Thyroid gland (tissue), 4 donors: ENCODE measurements around the gene OSBP. TPM values are rescaled to one million over a fixed set of nuclear protein-coding genes. Genes with fewer than 3 reads are reported as not detected.

Source experiments
- DNase-seq, 2 donors: peaks; one replicate each; pipeline ENCODE4 v3.0.0-alpha.2; 2019
- H3K27ac ChIP-seq, 3 donors: fragments of 200-600 bp; sonication (generic); 1 replicate in 2 of 3; 2 replicates in 1 of 3; pipeline ENCODE4 v1.5.1; 2016 to 2019; ENCODE audit warnings: mild to moderate bottlenecking in 1 of 3, moderate library complexity in 1 of 3
- H3K27me3 ChIP-seq: fragments of 200-600 bp; sonication (generic); one replicate; pipeline ENCODE4 v1.5.1; 2019
- H3K36me3 ChIP-seq, 2 donors: fragments of 200-600 bp; sonication (generic); one replicate each; pipeline ENCODE4 v1.5.1; 2016 to 2019
- H3K4me1 ChIP-seq, 2 donors: fragments of 200-600 bp; sonication (generic); one replicate each; pipeline ENCODE4 v1.5.1; 2017 to 2019
- H3K4me3 ChIP-seq, 3 donors: fragments of 200-600 bp; sonication (generic); replicated peaks in 1 of 3; 1 replicate in 2 of 3; 2 replicates in 1 of 3; pipeline ENCODE4 v1.5.1; 2016; ENCODE audit warnings: mild to moderate bottlenecking in 1 of 3
- H3K9me3 ChIP-seq: fragments of 200-600 bp; sonication (generic); one replicate; pipeline ENCODE4 v1.5.1; 2017
- CTCF ChIP-seq, 6 experiments: fragments of 200-600 bp in 3 of 6; fragments of 450-650 bp in 3 of 6; sonication (generic) in 3 of 6; IDR thresholded peaks; one replicate each; pipeline ENCODE4 v1.5.1; 2016 to 2019; ENCODE audit warnings: antibody characterized with exemption in 6 of 6, mild to moderate bottlenecking in 2 of 6, inconsistent platforms in 1 of 6, moderate library complexity in 1 of 6
- POLR2A ChIP-seq, 2 donors: fragments of 450-650 bp; IDR thresholded peaks; one replicate each; pipeline ENCODE4 v1.6.1; 2017; ENCODE audit warnings: antibody characterized with exemption in 2 of 2, mild to moderate bottlenecking in 2 of 2, moderate library complexity in 1 of 2
- WGBS, 2 donors: methylation state at CpG; one replicate each; pipeline ENCODE4 v1.1.5; 2017; 5-methylcytosine and 5-hydroxymethylcytosine counted together
- intact Hi-C: fragments of 100-400 bp; cut with DNase I; formaldehyde crosslinking; loops from one replicate; pipeline ENCODE4 v1.15.1; 2023
- total RNA-seq, 4 donors: library from RNA; depleted of rRNA; stranded (reverse); fragments of >200 nt; gene quantifications; one replicate each; pipeline ENCODE4 v1.2.3, GENCODE V29; 2016

OSBP gene
- total RNA-seq, 4 donors from 2014 or later, result 47.3 to 59.6 (median 49.5) TPM

DNA sequence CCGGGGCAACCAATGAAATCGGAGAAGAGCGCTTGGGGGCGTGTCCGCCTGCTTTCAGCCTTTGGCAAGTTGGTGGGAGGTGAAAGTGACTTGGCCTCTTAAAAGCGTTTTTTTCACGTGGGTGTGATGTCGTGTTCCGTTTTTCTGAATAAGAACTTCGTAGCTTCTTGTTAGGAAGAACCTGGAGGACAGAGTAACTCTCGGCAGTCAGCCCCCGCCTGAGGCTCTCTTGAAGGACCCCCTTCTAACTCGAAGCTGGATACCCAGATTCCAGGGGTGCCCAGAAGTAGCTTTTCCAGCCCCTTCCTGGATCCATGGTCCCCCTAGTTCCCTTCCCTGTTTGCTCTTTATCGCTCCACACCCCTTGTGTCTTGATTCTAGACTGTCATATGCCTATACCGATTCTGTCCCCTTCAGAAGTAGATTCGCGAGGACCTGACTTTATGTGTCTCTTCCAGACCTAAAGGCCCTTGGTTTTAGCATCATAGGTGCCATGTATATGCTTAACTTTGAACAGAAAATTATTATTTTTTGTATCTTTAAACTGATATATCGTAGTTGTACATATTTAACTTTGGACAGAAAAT lies 915 bp upstream of the OSBP start:
- intact Hi-C loops, result loop anchor here (10.0 kb wide), 1 partner anchor 62 kb away; no protein-coding TSS in a partner anchor
- TF ChIP-seq POLR2A (IDR thresholded peaks at IDR 0.05) (peak in 1 of 2 donors; percentile 68), CTCF (IDR thresholded peaks at IDR 0.05) (no peak)

DNA sequence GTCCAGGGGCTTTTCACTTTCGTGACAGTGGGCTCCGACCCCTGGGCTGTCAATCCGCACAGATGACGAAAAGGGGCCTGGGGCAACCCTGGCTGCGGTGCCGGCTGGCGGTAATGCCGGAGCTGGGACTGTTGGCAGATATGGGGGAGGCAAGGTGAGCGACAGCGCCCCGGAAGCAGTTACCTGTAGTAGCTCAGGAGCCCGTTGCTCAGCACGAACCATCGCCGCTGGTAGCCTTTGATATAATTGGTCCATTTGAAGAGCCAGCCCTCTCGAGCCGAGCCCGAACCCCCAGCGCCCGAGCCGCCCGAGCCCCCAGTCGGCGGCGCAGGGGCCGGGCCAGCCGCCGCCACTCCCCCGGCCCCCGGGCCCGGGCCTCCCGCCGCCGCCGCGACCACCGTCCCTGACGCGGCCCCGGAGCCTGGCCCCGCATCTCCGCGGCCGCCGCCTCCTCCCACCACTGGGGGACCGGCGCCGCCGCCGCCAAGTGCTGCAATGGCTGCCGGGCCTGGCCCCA lies 396 bp downstream of the OSBP start:
- 0% methylated on average over 5 to 38 of the region's 51 CpGs for WGBS, 2 donors
- H3K9me3 ChIP-seq, result no peaks in the 10 kb centered on the region
- H3K4me3 ChIP-seq, result peak overlapping the region; percentile 59 to 76 (median 66)
- DNase-seq, result peak; percentile 73 to 81
- H3K36me3 ChIP-seq, result peaks cover 2% of the 10 kb centered on the region in 2 donors
- intact Hi-C loops, result loop anchor here (10.0 kb wide), 1 partner anchor 60 kb away; no protein-coding TSS in a partner anchor
- peak overlapping the region; percentile 68 to 90 (median 78) for H3K27ac ChIP-seq
- TF ChIP-seq POLR2A (IDR thresholded peaks at IDR 0.05), result no peak
- peak in 2 of 6 experiments; percentile 13 to 19 for TF ChIP-seq CTCF (IDR thresholded peaks at IDR 0.05)
- H3K27me3 ChIP-seq, result no peaks in the 10 kb centered on the region
- H3K4me1 ChIP-seq, result peaks cover 26 to 27% of the 10 kb centered on the region in 2 donors

More for the DNA sequence above, 915 bp upstream of the OSBP start:
- Histone ChIP-seq H3K36me3 (no peaks in the 10 kb centered on the region), H3K4me3 (peak overlapping the region; percentile 8 to 28 (median 28)), H3K9me3 (no peaks in the 10 kb centered on the region), H3K27me3 (no peaks in the 10 kb centered on the region), H3K4me1 (peaks cover 24 to 25% of the 10 kb centered on the region in 2 donors), H3K27ac (peak overlapping the region; percentile 21 to 92 (median 87))
- DNase-seq, result no peak
- WGBS, 2 donors, result 9 to 12% methylated on average over 18 of the region's 18 CpGs

- Histone ChIP-seq H3K27ac (peak overlapping the region in 2 of 3 donors; percentile 68 to 90), H3K27me3 (no peaks in the 10 kb centered on the region), H3K4me1 (peaks cover 26 to 27% of the 10 kb centered on the region in 2 donors), H3K36me3 (peaks cover 8% of the 10 kb centered on the region in 2 donors), H3K4me3 (peak overlapping the region; percentile 59 to 76 (median 66)), H3K9me3 (no peaks in the 10 kb centered on the region)
- WGBS, 2 donors, result 17% methylated on average over 13 of the region's 13 CpGs
- TF ChIP-seq CTCF (IDR thresholded peaks at IDR 0.05) (no peak), POLR2A (IDR thresholded peaks at IDR 0.05) (no peak)
- DNase-seq, result no peak
- intact Hi-C loops, result loop anchor here (10.0 kb wide), 1 partner anchor 60 kb away; no protein-coding TSS in a partner anchor
Observed at GRCh38 chr11:59614277-59615119, 1.1 kb downstream of the OSBP start.

GRCh38 chr11:59611570-59612565 lies 3.7 kb downstream of the OSBP start:
- TF ChIP-seq CTCF (IDR thresholded peaks at IDR 0.05) (no peak), POLR2A (IDR thresholded peaks at IDR 0.05) (no peak)
- H3K36me3 ChIP-seq, result peaks cover 27 to 35% of the 10 kb centered on the region in 2 donors
- no peak overlapping the region for H3K27ac ChIP-seq
- H3K27me3 ChIP-seq, result no peaks in the 10 kb centered on the region
- peaks cover 24 to 27% of the 10 kb centered on the region in 2 donors for H3K4me1 ChIP-seq
- intact Hi-C loops, result loop anchor here (10.0 kb wide), 1 partner anchor 57 kb away; no protein-coding TSS in a partner anchor
- no peak for DNase-seq
- WGBS, 2 donors, result 81 to 87% methylated on average over 6 of the region's 6 CpGs
- no peak overlapping the region for H3K4me3 ChIP-seq
- H3K9me3 ChIP-seq, result no peaks in the 10 kb centered on the region
